ENCODE results near the gene OR52E5.

GRCh38 chr11:5937868-5938602 is 45.0 kb downstream of the OR52E5 start:
- TF ChIP-seq CTCF (conservative IDR thresholded peaks at IDR 0.05; ENCODE audit: low read depth, low read length) (no peak), EZH2 (IDR thresholded peaks at IDR 0.05; ENCODE audit: borderline replicate concordance, low read depth, low read length, poor library complexity, severe bottlenecking) (no peak)

Data from A673 (cell line).